Measurements from ENCODE around the gene MAML3.
A peak's percentile ranks its signal among the peaks of the same experiment; 100 is the strongest.

DNA sequence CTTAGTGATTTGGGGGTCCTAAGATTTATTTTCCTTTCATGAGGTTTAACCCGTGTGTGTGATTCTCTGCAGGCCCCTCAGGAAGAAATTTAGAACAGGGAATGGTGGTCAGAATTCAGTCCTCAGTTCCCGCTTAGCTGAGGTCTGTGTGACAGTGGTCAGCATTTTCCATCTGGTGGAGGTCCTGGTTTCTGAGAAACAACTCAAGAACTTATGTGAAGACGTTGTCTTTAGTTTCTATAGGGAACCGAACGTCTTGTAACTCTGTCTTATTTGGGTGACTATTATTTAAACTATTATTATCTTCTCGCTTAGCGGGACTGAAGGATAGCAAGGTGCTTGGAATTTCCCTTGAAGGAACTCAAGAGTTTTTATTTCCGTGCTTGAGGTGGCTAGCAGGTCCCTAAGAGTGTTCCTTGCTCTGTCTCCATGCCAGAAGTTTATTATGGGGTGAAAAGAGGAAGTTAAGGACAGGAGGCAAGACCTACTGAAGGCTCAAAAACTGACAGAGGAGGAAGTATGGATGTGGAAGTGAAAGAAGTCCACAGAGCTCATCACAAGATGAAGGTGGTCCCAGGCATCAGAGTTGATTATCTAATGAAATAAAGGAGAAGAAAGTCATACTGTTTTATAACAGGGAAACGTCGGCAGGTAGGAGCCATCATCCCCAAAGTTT, 479.0 kb downstream of the MAML3 start:
- TF ChIP-seq POLR2AphosphoS5 (IDR thresholded peaks at IDR 0.05; ENCODE audit: low read depth, low read length): no peak
- no peak for TF ChIP-seq POLR2A (IDR thresholded peaks at IDR 0.05; ENCODE audit: low read depth, low read length)
- no peak for TF ChIP-seq TAF1 (IDR thresholded peaks at IDR 0.05; ENCODE audit: low read depth, low read length)
- TF ChIP-seq SPI1 (IDR thresholded peaks at IDR 0.05; ENCODE audit: low read depth, low read length): peak; percentile 65
- TF ChIP-seq POU2F2 (IDR thresholded peaks at IDR 0.05; ENCODE audit: low read depth, low read length): no peak

All from GM12891 (cell line).